ENCODE measurements around the gene PIGV. TPM values are rescaled to one million over a fixed set of nuclear protein-coding genes. Genes with fewer than 3 reads are reported as not detected.

PIGV gene
- total RNA-seq, 1 experiment from 2014 or later: 7.5 TPM

DNA sequence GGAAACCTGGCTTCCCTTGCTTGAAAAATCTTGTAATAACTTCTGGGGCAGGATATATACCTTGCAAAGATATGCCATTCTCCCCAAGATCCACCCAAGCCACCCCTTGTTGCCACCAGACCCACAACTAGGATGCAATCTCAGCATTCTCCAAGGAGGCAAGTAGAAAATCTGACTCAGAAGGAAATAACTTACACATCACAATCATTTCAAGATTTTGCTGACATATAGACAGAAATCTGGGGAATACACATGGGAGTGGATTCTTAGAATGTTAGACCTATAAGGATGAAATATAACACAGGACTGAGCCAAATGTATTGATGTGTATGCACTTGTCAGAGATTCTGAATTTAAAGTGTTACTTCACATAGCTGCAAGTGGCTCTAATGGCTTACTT lies 24.0 kb downstream of the PIGV start:
- Histone ChIP-seq H3K4me1 (ENCODE audit: insufficient read depth, low read length) (no peaks in the 10 kb centered on the region), H3K14ac (ENCODE audit: insufficient read depth, low read length) (no peak overlapping the region), H3K56ac (ENCODE audit: insufficient read length, low read depth, low read length) (no peak overlapping the region), H2BK20ac (ENCODE audit: low read depth, low read length, poor library complexity, severe bottlenecking) (no peak overlapping the region), H4K5ac (ENCODE audit: insufficient read length, low read depth, low read length) (no peak overlapping the region), H2AFZ (ENCODE audit: low read length) (no peak overlapping the region), H3K27me3 (ENCODE audit: insufficient read depth, low read length) (no peaks in the 10 kb centered on the region), H3K79me2 (ENCODE audit: insufficient read depth, low read length) (no peaks in the 10 kb centered on the region), H4K91ac (ENCODE audit: insufficient read length, low read depth, low read length) (no peak overlapping the region), H2AK5ac (ENCODE audit: insufficient read length, low read length) (no peak overlapping the region), H4K8ac (replicated peaks; ENCODE audit: insufficient read length, low read depth, low read length) (no peak overlapping the region), H4K20me1 (ENCODE audit: control insufficient read depth, insufficient read depth, insufficient read length) (no peaks in the 10 kb centered on the region), H3T11ph (ENCODE audit: low read length) (no peak overlapping the region), H3K27ac (ENCODE audit: insufficient read length, low read depth, low read length) (no peak overlapping the region), H2BK12ac (ENCODE audit: insufficient read length, low read depth, low read length) (no peak overlapping the region), H3K23me2 (ENCODE audit: insufficient read length, low read depth, low read length, poor library complexity, severe bottlenecking) (no peaks in the 10 kb centered on the region), H2BK120ac (ENCODE audit: low read depth, low read length, poor library complexity, severe bottlenecking) (no peak overlapping the region), H3K4ac (ENCODE audit: low read depth, low read length) (no peak overlapping the region), H3K18ac (ENCODE audit: insufficient read length, low read depth, low read length) (no peak overlapping the region), H3K9me3 (ENCODE audit: control insufficient read depth, low read depth, low read length) (no peaks in the 10 kb centered on the region), H3K79me1 (ENCODE audit: insufficient read depth, low read depth, low read length, poor library complexity, severe bottlenecking) (no peaks in the 10 kb centered on the region), H2BK5ac (ENCODE audit: insufficient read length, low read length) (no peak overlapping the region), H3K9ac (ENCODE audit: extremely low read depth, insufficient read length, low read length) (no peak overlapping the region), H2BK15ac (ENCODE audit: low read depth, low read length) (no peak overlapping the region), H3K23ac (ENCODE audit: insufficient read length, low read depth, low read length) (no peak overlapping the region), H3K4me2 (ENCODE audit: insufficient read depth, insufficient read length, low read length) (no peak overlapping the region)
- Mint-ChIP-seq H3K27ac (no peak overlapping the region), H3K9me3 (peaks cover 3 to 4% of the 10 kb centered on the region in 2 experiments; a peak in 4 of 5 replicates), H3K27me3 (ENCODE audit: low read depth) (peaks cover 3% of the 10 kb centered on the region; the same call in 1 of the 2 replicates), H3K36me3 (ENCODE audit: insufficient read depth in 1 of 3, low read depth in 3 of 3) (no peaks in the 10 kb centered on the region), H3K4me1 (no peaks in the 10 kb centered on the region), H3K4me3 (no peak overlapping the region)
- DNase-seq: no peak
- TF ChIP-seq CTCF (conservative IDR thresholded peaks at IDR 0.05): no peak
